ENCODE results near the gene NASP. TPM values are rescaled to one million over a fixed set of nuclear protein-coding genes. Genes with fewer than 3 reads are reported as not detected.

The NASP gene
- total and polyA plus RNA-seq, 2 of the 13 experiments (the other 11 are each of a cell fraction or from before 2014, with no cell fraction given): 132 to 256 TPM

GRCh38 chr1:45583264-45583665 is 576 bp upstream of the NASP start:
- DNase-seq (ENCODE audit: low spot score): peak; percentile 95
- Histone ChIP-seq H2AFZ (ENCODE audit: low read length) (peak overlapping the region; percentile 97), H3K4me1 (ENCODE audit: insufficient read depth, low read length) (peaks cover 32% of the 10 kb centered on the region), H3K36me3 (replicated peaks in 1 of 2; ENCODE audit: control insufficient read depth in 1 of 2, insufficient read depth in 2 of 2, low read length in 2 of 2) (peaks cover 0 to 5% of the 10 kb centered on the region in 2 experiments; a peak in 2 of 5 replicates), H3K4me3 (replicated peaks in 1 of 3; ENCODE audit: insufficient read depth in 1 of 3, low read depth in 2 of 3, low read length in 3 of 3) (peak overlapping the region; percentile 90 to 96 (median 95)), H3K27me3 (ENCODE audit: control insufficient read depth in 1 of 2, insufficient read depth in 2 of 2, low read length in 2 of 2) (no peaks in the 10 kb centered on the region; a peak in 2 of 5 replicates), H3K27ac (ENCODE audit: extremely low read length, insufficient read depth, low read length) (peak overlapping the region; percentile 98), H4K20me1 (ENCODE audit: insufficient read depth, low read length) (peaks cover 34% of the 10 kb centered on the region), H3K9ac (ENCODE audit: insufficient read depth, low read depth, low read length) (peak overlapping the region; percentile 99), H3K79me2 (ENCODE audit: insufficient read depth, low read length) (peaks cover 42% of the 10 kb centered on the region), H3K9me3 (ENCODE audit: low read length) (no peaks in the 10 kb centered on the region), H3K4me2 (ENCODE audit: low read depth, low read length) (peak overlapping the region; percentile 82)
- in situ Hi-C loops (cut with HindIII; ENCODE audit: extremely low pct_ligation_motif_present, low pct_unique_long_range_greater_than_20kb): loop anchor here (25.0 kb wide), 1 partner anchor 221 kb away; no protein-coding TSS in a partner anchor
- TSS peak; percentile 84 for BruUV-seq (replicated peaks)
- CTCF ChIA-PET (ENCODE audit: low intra/inter-chr PET ratio, low total read pairs): no interaction called here
- FAIRE-seq: peak; percentile 91
- POLR2A ChIA-PET: interaction anchor here (0.6 to 4.5 kb wide), 19 partner anchors 9 to 571 kb away, joined by 3 to 79 read pairs (median 5); partner anchors contain the start of genes AKR1A1, CCDC163, GPBP1L1 and MMACHC
- intact Hi-C loops (cut with micrococcal nuclease; ENCODE audit: unreplicated experiment): loop anchor here (5.0 kb wide), 1 partner anchor 169 kb away; the partner anchor contains the start of gene IPP
- WGBS (ENCODE audit: low lambda C conversion rate): 0% methylated on average over 16 of the region's 19 CpGs
- ATAC-seq: peak; percentile 90
- TF ChIP-seq SP5 (CRISPR knock-in tag; IDR thresholded peaks at IDR 0.05; ENCODE audit: borderline replicate concordance, low read depth): no peak
- TF ChIP-seq ZNF318 (CRISPR knock-in tag; IDR thresholded peaks at IDR 0.05): no peak
- no peak for TF ChIP-seq IKZF4 (CRISPR knock-in tag; IDR thresholded peaks at IDR 0.05; ENCODE audit: borderline replicate concordance, low read depth, not compliant biosample characterization)
- TF ChIP-seq SP4 (CRISPR knock-in tag; IDR thresholded peaks at IDR 0.05): peak; percentile 48; the same call in 1 of the 2 replicates
- TF ChIP-seq TCF7L2 (IDR thresholded peaks at IDR 0.05; ENCODE audit: low read depth, low read length): no peak
- no peak for TF ChIP-seq TBX2 (CRISPR knock-in tag; IDR thresholded peaks at IDR 0.05; ENCODE audit: borderline replicate concordance)
- peak; percentile 99 for TF ChIP-seq RFX5 (IDR thresholded peaks at IDR 0.05; ENCODE audit: low read depth, low read length)
- TF ChIP-seq ZNF33B (CRISPR knock-in tag; IDR thresholded peaks at IDR 0.05): no peak
- no peak for TF ChIP-seq ZGPAT (CRISPR knock-in tag; IDR thresholded peaks at IDR 0.05)
- 0 out of 2 replicates have a peak, but pooled peaks have one; percentile 11 for TF ChIP-seq PHF21A (CRISPR knock-in tag; IDR thresholded peaks at IDR 0.05)
- TF ChIP-seq ZNF709 (CRISPR knock-in tag; IDR thresholded peaks at IDR 0.05): no peak
- peak; percentile 11; the same call in 1 of the 2 replicates for TF ChIP-seq IKZF5 (CRISPR knock-in tag; IDR thresholded peaks at IDR 0.05)

Data from HepG2 (cell line).